AG09309 (cell line): ENCODE results near the gene OR2AT4.
"Not testable (repeated sequence)": the region's sequence is repeated elsewhere in the genome, so short reads cannot be mapped to it uniquely, and the experiment has no call there.

Source experiments
- DNase-seq: peaks from one replicate; pipeline ENCODE4 v3.0.0-alpha.2; 2010; ENCODE audit warnings: low read depth
- H3K4me3 ChIP-seq: 2 replicates; pipeline ENCODE4 v1.5.1; 2011; ENCODE audit warnings: mild to moderate bottlenecking, low read depth, low read length, moderate library complexity; ENCODE audit not compliant: control insufficient read depth
- TF ChIP-seq, protein P1 (sequence below): IDR thresholded peaks from 2 replicates; pipeline ENCODE4 v1.5.1; 2011; ENCODE audit warnings: mild to moderate bottlenecking, low read depth, low read length, inconsistent platforms; ENCODE audit not compliant: insufficient read depth, control insufficient read depth; ENCODE audit errors: missing control alignments

The OR2AT4 gene

DNA sequence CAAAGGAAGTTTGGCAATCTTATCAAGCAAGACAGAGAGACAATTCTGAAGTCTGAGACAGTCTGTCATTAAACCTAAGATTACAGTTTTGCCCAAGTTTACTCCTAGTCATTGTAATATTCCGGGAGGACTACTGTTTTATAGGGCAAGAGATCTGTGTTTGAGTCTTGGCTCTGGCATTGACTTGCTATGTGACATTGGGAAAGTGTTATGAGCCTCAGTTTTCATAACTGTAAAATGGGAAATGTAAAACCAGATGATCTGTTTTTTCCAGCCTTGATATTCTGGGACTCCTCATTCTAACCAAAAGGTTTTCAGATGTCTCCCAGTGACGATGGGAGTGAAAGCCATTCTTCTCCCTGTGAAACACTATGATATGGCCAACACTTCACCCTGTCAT, 29.9 kb upstream of the OR2AT4 start:
- TF ChIP-seq, protein P1, sequence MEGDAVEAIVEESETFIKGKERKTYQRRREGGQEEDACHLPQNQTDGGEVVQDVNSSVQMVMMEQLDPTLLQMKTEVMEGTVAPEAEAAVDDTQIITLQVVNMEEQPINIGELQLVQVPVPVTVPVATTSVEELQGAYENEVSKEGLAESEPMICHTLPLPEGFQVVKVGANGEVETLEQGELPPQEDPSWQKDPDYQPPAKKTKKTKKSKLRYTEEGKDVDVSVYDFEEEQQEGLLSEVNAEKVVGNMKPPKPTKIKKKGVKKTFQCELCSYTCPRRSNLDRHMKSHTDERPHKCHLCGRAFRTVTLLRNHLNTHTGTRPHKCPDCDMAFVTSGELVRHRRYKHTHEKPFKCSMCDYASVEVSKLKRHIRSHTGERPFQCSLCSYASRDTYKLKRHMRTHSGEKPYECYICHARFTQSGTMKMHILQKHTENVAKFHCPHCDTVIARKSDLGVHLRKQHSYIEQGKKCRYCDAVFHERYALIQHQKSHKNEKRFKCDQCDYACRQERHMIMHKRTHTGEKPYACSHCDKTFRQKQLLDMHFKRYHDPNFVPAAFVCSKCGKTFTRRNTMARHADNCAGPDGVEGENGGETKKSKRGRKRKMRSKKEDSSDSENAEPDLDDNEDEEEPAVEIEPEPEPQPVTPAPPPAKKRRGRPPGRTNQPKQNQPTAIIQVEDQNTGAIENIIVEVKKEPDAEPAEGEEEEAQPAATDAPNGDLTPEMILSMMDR = no peak
- no peak overlapping the region for H3K4me3 ChIP-seq

DNA sequence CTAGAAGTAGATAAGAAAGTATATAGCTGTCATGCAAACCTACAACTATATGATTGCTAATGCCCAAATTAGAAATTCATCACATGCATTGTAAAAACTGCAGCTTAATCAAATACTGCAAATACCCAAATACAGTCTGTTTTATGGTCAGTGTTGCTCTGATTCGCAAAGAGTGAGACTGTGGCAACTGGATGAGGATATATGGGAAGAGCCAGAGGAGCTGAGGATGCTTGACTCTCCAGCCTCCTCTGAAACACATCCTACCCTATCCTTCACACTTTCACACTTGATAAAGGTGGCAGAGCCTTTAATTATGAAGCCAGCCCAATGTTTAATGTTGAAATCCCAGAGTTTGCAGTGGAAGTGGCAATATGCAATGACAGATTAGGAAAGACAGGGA, 21.9 kb upstream of the OR2AT4 start:
- H3K4me3 ChIP-seq = no peak overlapping the region
- DNase-seq = no peak
- TF ChIP-seq, protein P1 = no peak

More for the DNA sequence above, 29.9 kb upstream of the OR2AT4 start:
- no peak for DNase-seq

DNA sequence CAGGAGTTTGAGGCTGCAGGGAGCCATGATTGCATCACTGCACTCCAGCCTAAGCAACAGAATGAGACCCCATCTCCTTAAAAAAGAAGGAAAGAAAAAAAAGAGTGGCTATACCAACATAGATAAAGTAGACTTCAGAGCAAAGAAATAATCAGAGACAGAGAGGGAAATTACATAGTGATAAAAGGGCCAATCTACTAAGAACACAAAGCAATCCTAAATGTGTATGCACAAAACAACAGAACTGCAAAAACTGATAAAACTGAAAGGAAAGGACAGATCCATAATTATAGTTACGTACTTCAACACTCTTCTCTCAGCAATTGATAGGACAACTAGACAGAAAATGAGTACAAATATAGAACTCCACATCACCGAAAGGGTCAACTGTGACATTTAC, 17.8 kb upstream of the OR2AT4 start:
- DNase-seq = no peak
- no peak overlapping the region for H3K4me3 ChIP-seq
- TF ChIP-seq, protein P1 = no peak

DNA sequence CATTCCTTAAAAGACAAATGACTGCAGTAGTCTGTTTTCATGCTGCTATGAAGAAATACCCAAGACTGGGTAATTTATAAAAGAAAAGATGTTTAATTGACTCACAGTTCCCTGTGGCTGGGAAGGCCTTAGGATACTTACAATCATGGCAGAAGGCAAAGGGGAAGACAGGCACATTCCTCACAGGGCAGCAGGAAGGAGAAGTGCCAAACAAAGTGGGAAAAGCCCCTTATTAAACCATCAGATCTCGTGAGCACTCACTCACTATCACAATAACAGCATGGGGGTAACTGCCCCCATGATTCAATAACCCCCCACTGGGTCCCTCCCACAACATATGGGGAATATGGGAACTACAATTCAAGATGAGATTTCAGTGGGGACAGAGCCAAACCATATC, 16.4 kb upstream of the OR2AT4 start:
- TF ChIP-seq, protein P1 = no peak
- no peak for DNase-seq
- H3K4me3 ChIP-seq = no peak overlapping the region

DNA sequence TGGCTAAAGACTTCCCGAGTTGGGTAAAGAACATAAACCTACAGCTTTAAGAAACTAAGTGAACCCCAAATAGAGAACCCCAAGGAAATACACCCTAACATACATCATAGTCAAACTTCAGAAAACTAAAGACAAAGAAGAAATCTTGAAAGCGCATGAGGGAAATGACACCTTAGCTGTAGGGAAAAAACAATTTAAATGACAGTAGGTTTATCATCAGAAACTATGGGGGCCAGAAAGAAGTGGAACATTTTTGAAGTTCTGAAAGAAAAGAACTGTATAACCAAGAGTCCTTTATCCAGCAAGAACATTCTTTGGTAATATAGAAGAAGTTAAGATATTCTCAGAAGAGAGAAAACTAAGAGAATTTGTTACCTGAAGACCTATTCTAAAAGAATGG, 15.5 kb upstream of the OR2AT4 start:
- DNase-seq = no peak
- TF ChIP-seq, protein P1 = no peak
- no peak overlapping the region for H3K4me3 ChIP-seq

DNA sequence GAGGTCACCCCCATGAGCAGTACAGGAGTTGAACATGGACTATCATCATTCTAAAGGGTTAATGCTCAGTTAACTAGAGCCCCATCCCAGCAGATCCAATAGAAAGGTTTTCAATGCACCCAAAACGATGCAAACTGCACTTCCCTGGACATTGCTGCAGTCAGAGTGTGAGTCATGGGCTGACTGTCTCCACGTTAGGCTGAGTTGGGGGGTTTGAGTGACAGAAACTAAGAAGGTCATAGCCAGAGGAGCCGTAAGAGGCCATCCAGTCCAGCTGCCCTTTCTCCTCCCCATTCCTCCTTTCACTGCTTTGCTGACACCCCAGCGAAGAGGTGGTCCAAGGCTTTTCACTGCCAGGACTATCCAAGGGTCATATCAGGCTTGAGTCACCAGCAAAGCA, 10.5 kb upstream of the OR2AT4 start:
- H3K4me3 ChIP-seq = no peak overlapping the region
- DNase-seq = no peak
- TF ChIP-seq, protein P1 = no peak

DNA sequence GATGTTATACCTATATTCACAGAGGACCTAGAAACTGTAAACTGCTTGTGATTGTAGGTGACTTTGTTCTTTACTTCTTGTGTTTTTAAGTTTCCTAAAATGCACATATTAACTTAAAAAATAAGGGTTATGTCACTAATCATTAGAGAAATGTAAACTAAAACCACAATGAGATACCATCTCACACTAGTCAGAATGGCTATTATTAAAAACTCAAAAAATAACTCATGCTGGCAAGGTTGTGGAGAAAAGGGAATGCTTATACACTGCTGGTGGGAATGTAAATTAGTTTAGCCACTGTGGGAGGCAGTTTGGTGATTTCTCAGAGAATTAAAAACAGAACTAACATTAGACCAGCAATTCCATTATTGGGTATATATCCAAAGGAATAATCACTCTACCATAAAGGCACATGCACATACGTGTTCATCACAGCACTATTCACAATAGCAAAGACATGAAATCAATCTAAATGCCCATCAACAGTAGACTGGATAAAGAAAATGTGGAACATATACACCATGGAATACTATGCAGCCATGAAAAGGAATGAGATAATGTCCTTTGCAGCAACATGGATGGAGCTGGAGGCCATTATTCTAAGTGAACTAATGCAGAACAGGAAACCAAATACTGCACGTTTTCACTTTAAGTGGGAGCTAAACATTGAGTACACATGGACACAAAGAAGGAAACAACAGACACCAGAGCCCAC, 9.4 kb upstream of the OR2AT4 start:
- DNase-seq, H3K4me3 ChIP-seq: not testable (repeated sequence)
